GM23338 (cell line): ENCODE results near the gene TST. TPM values are rescaled to one million over a fixed set of nuclear protein-coding genes. Genes with fewer than 3 reads are reported as not detected.
A peak's percentile ranks its signal among the peaks of the same experiment; 100 is the strongest.

Experiments used
- ATAC-seq: fragments of 200-7000 bp; cut with Tn5 transposase; 3 replicates; pipeline ENCODE4 v1.9.1; 2020
- DNase-seq: peaks from one replicate; pipeline ENCODE4 v3.0.0-alpha.2; 2015; ENCODE audit warnings: low spot score
- H2AFZ ChIP-seq: fragments of 200-600 bp; sonication (generic); 2 replicates; pipeline ENCODE4 v1.8.0; 2016; ENCODE audit warnings: antibody characterized with exemption, mild to moderate bottlenecking, moderate library complexity
- H3F3A ChIP-seq: fragments of 200-600 bp; sonication (generic); replicated peaks from 2 replicates; pipeline ENCODE4 v1.8.0; 2017; ENCODE audit warnings: antibody characterized with exemption, mixed run types, low read depth
- H3K27ac ChIP-seq: fragments of 200-600 bp; sonication (generic); 2 replicates; pipeline ENCODE4 v1.6.1; 2016; ENCODE audit warnings: low read depth
- H3K27me3 ChIP-seq: fragments of 200-600 bp; sonication (generic); 2 replicates; pipeline ENCODE4 v1.8.0; 2016; ENCODE audit warnings: mild to moderate bottlenecking, mixed run types, moderate library complexity; ENCODE audit not compliant: insufficient read depth
- H3K36me3 ChIP-seq: fragments of 200-600 bp; sonication (generic); 2 replicates; pipeline ENCODE4 v1.8.0; 2016; ENCODE audit warnings: mild to moderate bottlenecking; ENCODE audit not compliant: insufficient read depth
- H3K4me1 ChIP-seq: fragments of 200-600 bp; sonication (generic); 2 replicates; pipeline ENCODE4 v1.8.0; 2016; ENCODE audit warnings: mild to moderate bottlenecking, moderate library complexity; ENCODE audit not compliant: insufficient read depth
- H3K4me2 ChIP-seq: fragments of 200-600 bp; sonication (generic); 2 replicates; pipeline ENCODE4 v1.7.1; 2017; ENCODE audit warnings: mixed run types
- H3K4me3 ChIP-seq: fragments of 200-600 bp; sonication (generic); 2 replicates; pipeline ENCODE4 v1.6.1; 2016; ENCODE audit warnings: mixed run types
- H3K79me2 ChIP-seq: fragments of 200-600 bp; sonication (generic); replicated peaks from 2 replicates; pipeline ENCODE4 v1.8.0; 2017; ENCODE audit warnings: mild to moderate bottlenecking; ENCODE audit not compliant: insufficient read depth
- H3K9me2 ChIP-seq: fragments of 200-600 bp; sonication (generic); 2 replicates; pipeline ENCODE4 v1.8.0; 2017; ENCODE audit not compliant: insufficient read depth
- H4K20me1 ChIP-seq: fragments of 200-600 bp; sonication (generic); replicated peaks from 2 replicates; pipeline ENCODE4 v1.8.0; 2017; ENCODE audit warnings: mild to moderate bottlenecking; ENCODE audit not compliant: insufficient read depth
- H3K27ac Mint-ChIP-seq: 2 replicates; pipeline ENCODE4 v1.8.0; 2020; ENCODE audit warnings: inconsistent platforms, mild to moderate bottlenecking, moderate library complexity, mixed read lengths
- H3K27me3 Mint-ChIP-seq: 3 replicates; pipeline ENCODE4 v1.8.0; 2022; ENCODE audit warnings: low read depth, mild to moderate bottlenecking, moderate library complexity, mixed read lengths, inconsistent platforms; ENCODE audit not compliant: insufficient read depth, poor library complexity
- H3K36me3 Mint-ChIP-seq: 3 replicates; pipeline ENCODE4 v1.8.0; 2021; ENCODE audit warnings: low read depth, mild to moderate bottlenecking, inconsistent platforms, moderate library complexity, mixed read lengths
- H3K4me1 Mint-ChIP-seq: 3 replicates; pipeline ENCODE4 v1.8.0; 2020; ENCODE audit warnings: mild to moderate bottlenecking, inconsistent platforms, mixed read lengths
- H3K4me3 Mint-ChIP-seq: 3 replicates; pipeline ENCODE4 v1.8.0; 2021; ENCODE audit warnings: moderate library complexity, mild to moderate bottlenecking, inconsistent platforms, mixed read lengths
- H3K9me3 Mint-ChIP-seq: 3 replicates; pipeline ENCODE4 v1.8.0; 2020; ENCODE audit warnings: moderate library complexity, mild to moderate bottlenecking, inconsistent platforms, mixed read lengths
- CREB1 ChIP-seq: fragments of 250-450 bp; sonication (Bioruptor Pico); IDR thresholded peaks from 2 replicates; pipeline ENCODE4 v1.5.0; 2020; ENCODE audit warnings: low read depth, mild to moderate bottlenecking, moderate library complexity
- ETS1 ChIP-seq: IDR thresholded peaks from 2 replicates; pipeline ENCODE4 v1.6.1; 2016; ENCODE audit warnings: antibody characterized with exemption
- EZH2phosphoT487 ChIP-seq: fragments of 200-600 bp; sonication (generic); IDR thresholded peaks from one replicate; pipeline ENCODE4 v1.8.1; 2018; ENCODE audit warnings: antibody characterized with exemption; ENCODE audit not compliant: unreplicated experiment
- NANOG ChIP-seq: IDR thresholded peaks from 2 replicates; pipeline ENCODE4 v1.6.1; 2016; ENCODE audit warnings: antibody characterized with exemption, borderline replicate concordance
- POLR2AphosphoS5 ChIP-seq: IDR thresholded peaks from 2 replicates; pipeline ENCODE4 v1.6.1; 2016; ENCODE audit warnings: antibody characterized with exemption, low read depth
- REST ChIP-seq: IDR thresholded peaks from one replicate; pipeline ENCODE4 v1.6.1; 2018; ENCODE audit warnings: antibody characterized with exemption; ENCODE audit not compliant: unreplicated experiment
- STAT1 ChIP-seq: IDR thresholded peaks from one replicate; pipeline ENCODE4 v1.6.1; 2016; ENCODE audit warnings: antibody characterized with exemption; ENCODE audit not compliant: unreplicated experiment
- ZNF462 ChIP-seq: fragments of 250-450 bp; sonication (Bioruptor Pico); IDR thresholded peaks from 2 replicates; pipeline ENCODE4 v1.5.0; 2020; ENCODE audit warnings: mild to moderate bottlenecking, moderate library complexity
- polyA plus RNA-seq: library from polyadenylated mRNA; unstranded; fragments of >200 nt; fragmentation: Nextera tagmentation; extraction: Ambion mirVana; gene quantifications from 2 replicates; pipeline ENCODE4 v1.2.1, GENCODE V29; 2016
- total RNA-seq: library from RNA; depleted of rRNA; stranded (reverse); fragments of >200 nt; shearing (Covaris generic); gene quantifications from 2 replicates; pipeline ENCODE4 v1.2.3, GENCODE V29; 2014
- TF ChIP-seq, protein P1 (sequence below), 2 experiments: fragments of 200-600 bp in 1 of 2; sonication (generic) in 1 of 2; conservative IDR thresholded peaks; 2 replicates each; pipeline versions ENCODE4 v1.5.1 to v1.6.1; 2016 to 2017; ENCODE audit warnings: antibody characterized with exemption in 2 of 2, low read depth in 2 of 2, mild to moderate bottlenecking in 2 of 2, moderate library complexity in 1 of 2

TST gene
- total and polyA plus RNA-seq, 2 experiments from 2014 or later, result 14.6 to 32.7 TPM

DNA sequence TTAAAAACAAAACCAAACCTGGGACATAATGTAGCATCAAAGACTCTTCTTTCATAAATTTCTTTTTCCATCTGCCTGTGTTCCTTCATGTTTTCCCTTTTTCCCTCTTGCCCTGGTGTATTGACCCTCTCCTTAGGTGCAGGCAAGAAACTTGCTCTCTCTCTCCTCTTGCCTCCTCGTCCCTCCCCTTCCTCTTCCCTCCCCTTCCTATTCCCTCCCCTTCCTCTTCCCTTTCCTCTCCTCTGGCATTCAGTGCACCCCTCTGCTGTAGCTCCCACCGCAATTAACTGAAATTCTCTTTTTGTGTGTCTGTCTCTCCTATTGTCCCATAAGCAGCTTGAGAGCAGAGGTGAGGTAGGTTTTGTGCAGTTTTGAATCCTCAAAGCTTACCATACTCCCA, 55.9 kb downstream of the TST start:
- no peak overlapping the region for H3K27ac Mint-ChIP-seq
- H3K4me2 ChIP-seq, result no peak overlapping the region
- H3K4me1 Mint-ChIP-seq, result peaks cover 20% of the 10 kb centered on the region
- no peaks in the 10 kb centered on the region for H3K36me3 ChIP-seq
- no peaks in the 10 kb centered on the region for H3F3A ChIP-seq
- H3K4me1 ChIP-seq, result peaks cover 25% of the 10 kb centered on the region
- peak; percentile 40; the same call in 1 of the 3 replicates for ATAC-seq
- no peaks in the 10 kb centered on the region for H3K27me3 ChIP-seq
- H3K36me3 Mint-ChIP-seq, result peaks cover 4% of the 10 kb centered on the region; the same call in 1 of the 3 replicates
- H3K79me2 ChIP-seq, result no peaks in the 10 kb centered on the region
- no peak overlapping the region for H3K4me3 Mint-ChIP-seq
- peaks cover 4% of the 10 kb centered on the region for H3K27me3 Mint-ChIP-seq
- peaks cover 13% of the 10 kb centered on the region for H3K9me3 Mint-ChIP-seq
- no peak overlapping the region for H3K4me3 ChIP-seq
- H2AFZ ChIP-seq, result no peak overlapping the region; the same call in 1 of the 2 replicates
- DNase-seq, result no peak
- no peak overlapping the region for H3K27ac ChIP-seq
- no peak for TF ChIP-seq STAT1
- no peak for TF ChIP-seq ZNF462
- no peak for TF ChIP-seq POLR2AphosphoS5
- TF ChIP-seq ETS1, result no peak
- no peak for TF ChIP-seq EZH2phosphoT487
- TF ChIP-seq, protein P1, sequence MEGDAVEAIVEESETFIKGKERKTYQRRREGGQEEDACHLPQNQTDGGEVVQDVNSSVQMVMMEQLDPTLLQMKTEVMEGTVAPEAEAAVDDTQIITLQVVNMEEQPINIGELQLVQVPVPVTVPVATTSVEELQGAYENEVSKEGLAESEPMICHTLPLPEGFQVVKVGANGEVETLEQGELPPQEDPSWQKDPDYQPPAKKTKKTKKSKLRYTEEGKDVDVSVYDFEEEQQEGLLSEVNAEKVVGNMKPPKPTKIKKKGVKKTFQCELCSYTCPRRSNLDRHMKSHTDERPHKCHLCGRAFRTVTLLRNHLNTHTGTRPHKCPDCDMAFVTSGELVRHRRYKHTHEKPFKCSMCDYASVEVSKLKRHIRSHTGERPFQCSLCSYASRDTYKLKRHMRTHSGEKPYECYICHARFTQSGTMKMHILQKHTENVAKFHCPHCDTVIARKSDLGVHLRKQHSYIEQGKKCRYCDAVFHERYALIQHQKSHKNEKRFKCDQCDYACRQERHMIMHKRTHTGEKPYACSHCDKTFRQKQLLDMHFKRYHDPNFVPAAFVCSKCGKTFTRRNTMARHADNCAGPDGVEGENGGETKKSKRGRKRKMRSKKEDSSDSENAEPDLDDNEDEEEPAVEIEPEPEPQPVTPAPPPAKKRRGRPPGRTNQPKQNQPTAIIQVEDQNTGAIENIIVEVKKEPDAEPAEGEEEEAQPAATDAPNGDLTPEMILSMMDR (conservative IDR thresholded peaks at IDR 0.05; ENCODE audit: low read depth in 2 of 2), result no peak
- no peak for TF ChIP-seq CREB1 (CRISPR knock-in tag)
- no peak for TF ChIP-seq REST
- TF ChIP-seq NANOG, result no peak
- no peaks in the 10 kb centered on the region for H4K20me1 ChIP-seq
- H3K9me2 ChIP-seq, result 0 out of 2 replicates have a peak, but pooled peaks cover 2% of the 10 kb centered on the region
